K562 (cell line): ENCODE measurements around the gene THAP2. TPM values are rescaled to one million over a fixed set of nuclear protein-coding genes. Genes with fewer than 3 reads are reported as not detected.

Source experiments
- ATAC-seq: fragments of 200-7000 bp; cut with Tn5 transposase; 3 replicates; pipeline ENCODE4 v1.9.1; 2020; ENCODE audit warnings: moderate library complexity
- BruUV-seq: library from RNA; stranded (reverse); fragments of 400-500 nt; replicated peaks from 2 replicates; lab custom pipeline; 2021; lab: Mats Ljungman, UMichigan
- CTCF ChIA-PET: fragments of 300-600 bp; formaldehyde crosslinking; extraction: SDS; loops from one replicate; lab custom pipeline; 2021; ENCODE audit warnings: low intra/inter-chr PET ratio; lab: Yijun Ruan, JAX
- POLR2A ChIA-PET: fragments of 300-600, 350-650 bp; sonication (Branson Sonifier 250); formaldehyde crosslinking; extraction: SDS; loops from one replicate; lab custom pipeline; 2021; ENCODE audit warnings: antibody characterized with exemption, inconsistent platforms; lab: Yijun Ruan, JAX
- DNase-seq, 4 experiments: peaks; one replicate each; pipeline versions ENCODE4 v3.0.0 to v3.0.0-alpha.2; 2011 to 2018; ENCODE audit warnings: low spot score in 3 of 4, mixed read lengths in 3 of 4; ENCODE audit errors: extremely low read depth in 1 of 4
- FAIRE-seq: peaks from 2 replicates; lab custom pipeline; 2011; peaks lifted over from hg19 to GRCh38; lab: Jason Lieb, UNC
- H2AFZ ChIP-seq: 2 replicates; pipeline ENCODE4 v1.6.0; 2011; ENCODE audit warnings: low read depth, low read length, control low read depth, inconsistent platforms
- H3K27ac ChIP-seq: fragments of 200-600 bp; 3 replicates; pipeline ENCODE4 v1.8.0; 2011; ENCODE audit warnings: low read depth, mild to moderate bottlenecking, control low read depth, inconsistent platforms, low read length, moderate library complexity, mixed read lengths; ENCODE audit errors: extremely low read depth
- H3K27me3 ChIP-seq, 2 experiments: fragments of 300-600 bp in 1 of 2; 2 replicates in 1 of 2; 3 replicates in 1 of 2; pipeline versions ENCODE4 v1.6.0 to v1.8.0; 2011; ENCODE audit warnings: inconsistent platforms in 2 of 2, low read length in 2 of 2, mild to moderate bottlenecking in 1 of 2, mixed read lengths in 1 of 2, moderate library complexity in 1 of 2; ENCODE audit not compliant: control insufficient read depth in 2 of 2, insufficient read depth in 2 of 2
- H3K36me3 ChIP-seq: fragments of 300-600 bp; 3 replicates; pipeline ENCODE4 v1.8.0; 2011; ENCODE audit warnings: mild to moderate bottlenecking, low read length, inconsistent platforms; ENCODE audit not compliant: control insufficient read depth, insufficient read depth
- H3K4me1 ChIP-seq, 2 experiments: fragments of 200-600 bp in 1 of 2; replicated peaks in 1 of 2; 2 replicates in 1 of 2; 3 replicates in 1 of 2; pipeline versions ENCODE4 v1.5.1 to v1.8.0; 2011; ENCODE audit warnings: inconsistent platforms in 2 of 2, low read length in 2 of 2, mild to moderate bottlenecking in 1 of 2, mixed read lengths in 1 of 2, moderate library complexity in 1 of 2; ENCODE audit not compliant: control insufficient read depth in 2 of 2, insufficient read depth in 2 of 2
- H3K4me2 ChIP-seq: 2 replicates; pipeline ENCODE4 v1.6.1; 2011; ENCODE audit warnings: low read length, control low read depth, inconsistent platforms, mixed read lengths; ENCODE audit not compliant: insufficient read depth
- H3K4me3 ChIP-seq: fragments of 200-600 bp; sonication (generic), shearing (Covaris generic); 2 replicates; pipeline ENCODE4 v1.5.1; 2016; ENCODE audit warnings: control low read depth, inconsistent platforms
- H3K79me2 ChIP-seq: fragments of 200-600 bp; 3 replicates; pipeline ENCODE4 v1.8.0; 2011; ENCODE audit warnings: low read length, inconsistent platforms; ENCODE audit not compliant: control insufficient read depth, insufficient read depth
- H3K9ac ChIP-seq, 2 experiments: 2 replicates each; pipeline versions ENCODE4 v1.6.0 to v1.6.1; 2011; ENCODE audit warnings: low read depth in 2 of 2, low read length in 2 of 2, control low read depth in 1 of 2, inconsistent platforms in 1 of 2, mild to moderate bottlenecking in 1 of 2, mixed read lengths in 1 of 2; ENCODE audit not compliant: insufficient read depth in 1 of 2
- H3K9me1 ChIP-seq: one replicate; pipeline ENCODE4 v1.6.0; 2011; ENCODE audit warnings: inconsistent platforms, mild to moderate bottlenecking, low read length, moderate library complexity; ENCODE audit not compliant: control insufficient read depth, insufficient read depth
- H3K9me3 ChIP-seq: replicated peaks from 2 replicates; pipeline ENCODE4 v1.5.1; 2011; ENCODE audit warnings: low read depth, low read length, inconsistent platforms; ENCODE audit not compliant: control insufficient read depth, insufficient read depth
- H4K20me1 ChIP-seq: replicated peaks from 2 replicates; pipeline ENCODE4 v1.6.1; 2011; ENCODE audit warnings: low read length, inconsistent platforms, mixed read lengths; ENCODE audit not compliant: control insufficient read depth, insufficient read depth
- BCLAF1 ChIP-seq, 2 experiments: fragments of 450-650 bp in 1 of 2; IDR thresholded peaks; 2 replicates each; pipeline ENCODE4 v1.6.1; 2011 to 2017; ENCODE audit warnings: low read depth in 2 of 2, antibody characterized with exemption in 1 of 2, borderline replicate concordance in 1 of 2, low read length in 1 of 2, mild to moderate bottlenecking in 1 of 2, mixed read lengths in 1 of 2; ENCODE audit not compliant: control insufficient read depth in 1 of 2
- BCOR ChIP-seq: fragments of 450-650 bp; IDR thresholded peaks from 2 replicates; pipeline ENCODE4 v1.6.1; 2016
- RBM25 ChIP-seq: fragments of 200-400 bp; formaldehyde crosslinking; IDR thresholded peaks from 2 replicates; pipeline ENCODE4 v1.6.1; 2018; ENCODE audit warnings: low read length, low read depth, moderate library complexity; ENCODE audit not compliant: severe bottlenecking
- SMARCA5 ChIP-seq: fragments of 450-650 bp; IDR thresholded peaks from 2 replicates; pipeline ENCODE4 v1.6.1; 2016
- SOX6 ChIP-seq: fragments of 450-650 bp; IDR thresholded peaks from 2 replicates; pipeline ENCODE4 v1.6.1; 2014; ENCODE audit warnings: mild to moderate bottlenecking
- ZNF121 ChIP-seq: sonication (generic); formaldehyde crosslinking; conservative IDR thresholded peaks from 2 replicates; pipeline ENCODE4 v1.8.0; 2022; ENCODE audit warnings: missing genetic modification reagents
- ZNF184 ChIP-seq: sonication (generic); formaldehyde crosslinking; IDR thresholded peaks from 2 replicates; pipeline ENCODE4 v1.5.0; 2020; ENCODE audit warnings: missing genetic modification reagents
- ZNF224 ChIP-seq: sonication (generic); formaldehyde crosslinking; IDR thresholded peaks from 2 replicates; pipeline ENCODE4 v1.8.0; 2022; ENCODE audit warnings: mild to moderate bottlenecking, missing genetic modification reagents
- ZNF316 ChIP-seq: fragments of 450-650 bp; IDR thresholded peaks from 2 replicates; pipeline ENCODE4 v1.6.1; 2016
- WGBS: fragments of 100-300 bp; shearing (Covaris generic); methylation state at CpG from one replicate; pipeline ENCODE4 v1.1.6; 2016; ENCODE audit warnings: low coverage, mixed read lengths; ENCODE audit not compliant: insufficient coverage; ENCODE audit errors: missing lambda C conversion rate; 5-methylcytosine and 5-hydroxymethylcytosine counted together
- in situ Hi-C: fragments of 300-500 bp; cut with MboI; formaldehyde crosslinking; loops from 4 replicates; pipeline ENCODE4 v1.15.0; 2018; ENCODE audit warnings: inconsistent platforms, mixed read lengths
- intact Hi-C: fragments of 100-400 bp; cut with micrococcal nuclease; formaldehyde crosslinking; loops from 2 replicates; pipeline ENCODE4 v1.14.2; 2022
- polyA plus RNA-seq, 8 experiments: library from polyadenylated mRNA; depleted of rRNA in 4 of 8; stranded (reverse) in 5 of 8; unstranded in 3 of 8; fragments of >200 nt; fragmentation: Nextera tagmentation in 2 of 8; fragmentation: Illumina TruSeq in 1 of 8; extraction: Ambion mirVana in 2 of 8; extraction: Trizol in 1 of 8; gene quantifications; 2 replicates each; pipeline versions ENCODE4 v1.2.1 to v1.2.3, GENCODE V29; 2011 to 2014; ENCODE audit warnings: inconsistent platforms in 1 of 8, missing spikeins in 1 of 8
- total RNA-seq, 7 experiments: library from RNA; depleted of rRNA in 6 of 7; stranded (reverse); fragments of >200 nt in 6 of 7; fragmentation: Illumina TruSeq in 2 of 7; extraction: Trizol in 2 of 7; gene quantifications; 2 replicates each; pipeline versions ENCODE4 v1.2.1 to v1.2.3, GENCODE V29; 2011 to 2021; ENCODE audit warnings: low replicate concordance in 1 of 7

THAP2 gene
- total and polyA plus RNA-seq, 9 of the 15 experiments (the other 6 are each of a cell fraction or from before 2014, with no cell fraction given) = 1.8 to 18.9 (median 7.3) TPM

GRCh38 chr12:71666259-71666658 lies 2.2 kb downstream of the THAP2 start:
- no peaks in the 10 kb centered on the region for H3K9me3 ChIP-seq
- H3K4me1 ChIP-seq = peaks cover 8 to 15% of the 10 kb centered on the region in 2 experiments; a peak in 3 of 5 replicates
- intact Hi-C loops = no loop called here
- ATAC-seq (no peak), DNase-seq (no peak), FAIRE-seq (no peak)
- peaks cover 56% of the 10 kb centered on the region for H3K79me2 ChIP-seq
- H3K27me3 ChIP-seq = no peaks in the 10 kb centered on the region
- BruUV-seq = no TSS peak
- peak overlapping the region; percentile 43 to 96; a peak in 2 of 4 replicates for H3K9ac ChIP-seq
- CTCF ChIA-PET = no interaction called here
- peak overlapping the region; percentile 94; the same call in 1 of the 2 replicates for H3K4me2 ChIP-seq
- no peak overlapping the region for H2AFZ ChIP-seq
- 89% methylated on average over 4 of the region's 5 CpGs for WGBS
- H3K27ac ChIP-seq = no peak overlapping the region
- H3K9me1 ChIP-seq = no peaks in the 10 kb centered on the region
- peak overlapping the region; percentile 85; the same call in 1 of the 2 replicates for H3K4me3 ChIP-seq
- TF ChIP-seq SMARCA5 = 0 out of 2 replicates have a peak, but pooled peaks have one; percentile 47
- peak; percentile 80 for TF ChIP-seq ZNF121 (CRISPR knock-in tag)
- no peak for TF ChIP-seq SOX6
- 0 out of 2 replicates have a peak, but pooled peaks have one; percentile 2 for TF ChIP-seq ZNF316
- TF ChIP-seq ZNF224 (CRISPR knock-in tag) = no peak
- TF ChIP-seq BCOR = peak; percentile 70
- TF ChIP-seq ZNF184 (CRISPR knock-in tag) = no peak
- TF ChIP-seq RBM25 = peak; percentile 35
- 0 out of 4 replicates have a peak, but pooled peaks of 1 of the 2 experiments have one; percentile 13 for TF ChIP-seq BCLAF1 (IDR thresholded peaks at IDR 0.05; ENCODE audit: borderline replicate concordance in 1 of 2, control insufficient read depth in 1 of 2, low read depth in 2 of 2, low read length in 1 of 2)
- peaks cover 17% of the 10 kb centered on the region for H4K20me1 ChIP-seq
- in situ Hi-C loops = no loop called here
- peaks cover 3% of the 10 kb centered on the region; the same call in 1 of the 3 replicates for H3K36me3 ChIP-seq
- POLR2A ChIA-PET = interaction anchor here (0.9 to 3.8 kb wide), 4 partner anchors 9 to 81 kb away, joined by 3 to 16 read pairs (median 10); no protein-coding TSS in a partner anchor
